ENCODE data around the gene EFNA1. TPM values are rescaled to one million over a fixed set of nuclear protein-coding genes. Genes with fewer than 3 reads are reported as not detected.

Gene EFNA1
- total RNA-seq, 1 experiment from 2014 or later: 19.7 TPM

DNA sequence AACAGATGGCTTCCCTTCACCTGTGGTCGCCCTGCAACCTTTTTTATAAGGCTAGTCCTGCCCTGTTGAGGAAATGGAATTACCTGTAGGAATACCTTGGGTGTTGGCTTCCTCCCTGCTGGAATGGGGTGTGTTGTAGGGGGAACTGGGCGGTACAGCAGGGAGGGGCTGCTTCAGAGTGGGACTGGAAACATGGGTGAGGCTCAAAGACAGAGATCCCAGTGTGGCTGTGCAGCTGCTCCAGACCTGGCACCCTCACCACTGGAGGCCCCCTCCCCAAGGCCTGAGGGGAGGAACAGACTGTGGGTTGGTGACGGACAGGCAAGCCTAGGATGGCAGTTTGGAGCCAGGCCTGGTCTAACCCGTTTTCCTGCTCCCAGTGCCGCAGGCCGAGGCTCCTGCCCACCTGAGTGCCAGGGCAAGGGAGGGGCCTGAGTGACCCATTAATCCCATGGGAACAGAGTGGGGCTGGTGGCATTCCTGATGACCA lies 44.6 kb upstream of the EFNA1 start:
- Histone ChIP-seq H3K9me3 (ENCODE audit: control insufficient read depth in 1 of 2, insufficient read depth in 1 of 2, low read depth in 1 of 2, low read length in 2 of 2) (no peaks in the 10 kb centered on the region), H3K4me2 (ENCODE audit: low read length) (peak overlapping the region; percentile 90), H2AFZ (ENCODE audit: low read depth, low read length, poor library complexity, severe bottlenecking) (no peak overlapping the region), H3K4me3 (replicated peaks in 1 of 2; ENCODE audit: low read depth in 1 of 2, low read length in 2 of 2) (no peak overlapping the region), H3K36me3 (ENCODE audit: control insufficient read depth in 1 of 2, insufficient read depth in 2 of 2, low read length in 2 of 2) (peaks cover 0 to 6% of the 10 kb centered on the region in 2 experiments; a peak in 1 of 4 replicates), H3K4me1 (ENCODE audit: control insufficient read depth in 1 of 2, insufficient read depth in 2 of 2, low read length in 2 of 2) (peaks cover 33 to 73% of the 10 kb centered on the region in 2 experiments), H3K27me3 (ENCODE audit: insufficient read depth, low read length) (no peaks in the 10 kb centered on the region), H4K20me1 (ENCODE audit: insufficient read depth) (no peaks in the 10 kb centered on the region), H3K79me2 (ENCODE audit: insufficient read depth, low read length) (no peaks in the 10 kb centered on the region; the same call in 1 of the 2 replicates), H3K27ac (ENCODE audit: low read depth, low read length) (peak overlapping the region; percentile 34), H3K9me2 (ENCODE audit: insufficient read depth) (no peaks in the 10 kb centered on the region), H3K9ac (ENCODE audit: low read length) (peak overlapping the region; percentile 30; the same call in 1 of the 2 replicates)
- intact Hi-C loops (cut with micrococcal nuclease): loop anchor here (5.0 kb wide), 1 partner anchor 526 kb away; the partner anchor contains the start of gene UBE2Q1
- ChIA-PET RAD21 (ENCODE audit: low non-redundant PET in 1 of 2, low total read pairs in 2 of 2, uncharacterized antibody in 2 of 2, unreplicated experiment in 2 of 2) (no interaction called here), CTCF (no interaction called here), POLR2A (no interaction called here)
- TF ChIP-seq SRF (IDR thresholded peaks at IDR 0.05; ENCODE audit: low read depth): no peak
- TF ChIP-seq SP1 (IDR thresholded peaks at IDR 0.05; ENCODE audit: low read depth): no peak
- no peak for TF ChIP-seq EGR1 (IDR thresholded peaks at IDR 0.05; ENCODE audit: low read depth)
- no peak for TF ChIP-seq ELF1 (IDR thresholded peaks at IDR 0.05; ENCODE audit: borderline replicate concordance, low read depth)
- TF ChIP-seq RAD21 (IDR thresholded peaks at IDR 0.05; ENCODE audit: low read depth): no peak
- TF ChIP-seq TCF7L2 (IDR thresholded peaks at IDR 0.05; ENCODE audit: borderline replicate concordance, extremely low read depth, insufficient read depth, insufficient read length): no peak
- TF ChIP-seq, protein P1, sequence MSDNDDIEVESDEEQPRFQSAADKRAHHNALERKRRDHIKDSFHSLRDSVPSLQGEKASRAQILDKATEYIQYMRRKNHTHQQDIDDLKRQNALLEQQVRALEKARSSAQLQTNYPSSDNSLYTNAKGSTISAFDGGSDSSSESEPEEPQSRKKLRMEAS (IDR thresholded peaks at IDR 0.05): no peak
- TF ChIP-seq JUND (IDR thresholded peaks at IDR 0.05): no peak
- no peak for TF ChIP-seq POLR2A (IDR thresholded peaks at IDR 0.05; ENCODE audit: borderline replicate concordance, extremely low read depth, insufficient read depth, insufficient read length)
- TF ChIP-seq, protein P2, sequence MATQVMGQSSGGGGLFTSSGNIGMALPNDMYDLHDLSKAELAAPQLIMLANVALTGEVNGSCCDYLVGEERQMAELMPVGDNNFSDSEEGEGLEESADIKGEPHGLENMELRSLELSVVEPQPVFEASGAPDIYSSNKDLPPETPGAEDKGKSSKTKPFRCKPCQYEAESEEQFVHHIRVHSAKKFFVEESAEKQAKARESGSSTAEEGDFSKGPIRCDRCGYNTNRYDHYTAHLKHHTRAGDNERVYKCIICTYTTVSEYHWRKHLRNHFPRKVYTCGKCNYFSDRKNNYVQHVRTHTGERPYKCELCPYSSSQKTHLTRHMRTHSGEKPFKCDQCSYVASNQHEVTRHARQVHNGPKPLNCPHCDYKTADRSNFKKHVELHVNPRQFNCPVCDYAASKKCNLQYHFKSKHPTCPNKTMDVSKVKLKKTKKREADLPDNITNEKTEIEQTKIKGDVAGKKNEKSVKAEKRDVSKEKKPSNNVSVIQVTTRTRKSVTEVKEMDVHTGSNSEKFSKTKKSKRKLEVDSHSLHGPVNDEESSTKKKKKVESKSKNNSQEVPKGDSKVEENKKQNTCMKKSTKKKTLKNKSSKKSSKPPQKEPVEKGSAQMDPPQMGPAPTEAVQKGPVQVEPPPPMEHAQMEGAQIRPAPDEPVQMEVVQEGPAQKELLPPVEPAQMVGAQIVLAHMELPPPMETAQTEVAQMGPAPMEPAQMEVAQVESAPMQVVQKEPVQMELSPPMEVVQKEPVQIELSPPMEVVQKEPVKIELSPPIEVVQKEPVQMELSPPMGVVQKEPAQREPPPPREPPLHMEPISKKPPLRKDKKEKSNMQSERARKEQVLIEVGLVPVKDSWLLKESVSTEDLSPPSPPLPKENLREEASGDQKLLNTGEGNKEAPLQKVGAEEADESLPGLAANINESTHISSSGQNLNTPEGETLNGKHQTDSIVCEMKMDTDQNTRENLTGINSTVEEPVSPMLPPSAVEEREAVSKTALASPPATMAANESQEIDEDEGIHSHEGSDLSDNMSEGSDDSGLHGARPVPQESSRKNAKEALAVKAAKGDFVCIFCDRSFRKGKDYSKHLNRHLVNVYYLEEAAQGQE (IDR thresholded peaks at IDR 0.05; ENCODE audit: low read depth): no peak
- TF ChIP-seq YY1 (IDR thresholded peaks at IDR 0.05; ENCODE audit: extremely low read depth, insufficient replicate concordance, low read depth, low read length): no peak
- no peak for TF ChIP-seq ZNF274 (IDR thresholded peaks at IDR 0.05; ENCODE audit: low read depth, low read length)
- TF ChIP-seq CEBPB (IDR thresholded peaks at IDR 0.05; ENCODE audit: low read depth): no peak
- ATAC-seq: no peak
- BruUV-seq (replicated peaks): no TSS peak
- DNase-seq (ENCODE audit: low read depth, low spot score): no peak

Data from HCT116 (cell line).